Amniotic stem cell (primary cell): Measurements from ENCODE around the gene HSPA8.

ENCODE experiments used
- DNase-seq: peaks from one replicate; lab custom pipeline; 2025; lab: John Stamatoyannopoulos, UW

The HSPA8 gene

DNA sequence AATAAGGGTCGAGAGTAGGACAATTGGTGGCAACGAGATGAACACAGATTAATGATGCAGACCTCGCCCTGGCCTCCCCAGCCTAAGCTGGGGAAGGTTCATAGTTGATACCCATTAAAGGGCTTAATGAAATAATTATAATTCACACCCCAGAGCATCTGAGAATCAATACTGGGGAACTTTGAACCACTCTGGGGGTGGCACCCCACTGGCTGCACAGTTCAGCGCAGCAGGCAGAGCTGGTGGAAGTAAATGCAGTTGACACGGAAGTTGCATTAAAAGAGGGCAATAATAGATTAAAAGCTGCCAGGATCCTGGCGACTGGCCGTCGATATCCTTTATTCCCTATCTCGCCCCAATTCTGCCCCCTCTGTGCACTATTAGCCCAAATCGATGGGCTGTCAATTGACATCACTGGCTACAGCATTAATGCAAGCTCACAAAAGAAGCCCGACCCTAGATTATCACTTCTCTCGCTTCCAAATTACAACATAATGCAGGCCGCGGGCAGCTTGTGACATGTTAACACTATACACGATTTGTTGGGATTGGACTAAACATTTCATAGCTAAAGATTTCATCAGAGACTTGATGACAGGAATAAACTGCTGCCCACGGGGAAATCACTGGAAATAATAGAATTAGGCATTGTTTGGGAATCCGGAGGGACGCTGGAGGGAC is 14.5 kb downstream of the HSPA8 start:
- DNase-seq, result no peak

DNA sequence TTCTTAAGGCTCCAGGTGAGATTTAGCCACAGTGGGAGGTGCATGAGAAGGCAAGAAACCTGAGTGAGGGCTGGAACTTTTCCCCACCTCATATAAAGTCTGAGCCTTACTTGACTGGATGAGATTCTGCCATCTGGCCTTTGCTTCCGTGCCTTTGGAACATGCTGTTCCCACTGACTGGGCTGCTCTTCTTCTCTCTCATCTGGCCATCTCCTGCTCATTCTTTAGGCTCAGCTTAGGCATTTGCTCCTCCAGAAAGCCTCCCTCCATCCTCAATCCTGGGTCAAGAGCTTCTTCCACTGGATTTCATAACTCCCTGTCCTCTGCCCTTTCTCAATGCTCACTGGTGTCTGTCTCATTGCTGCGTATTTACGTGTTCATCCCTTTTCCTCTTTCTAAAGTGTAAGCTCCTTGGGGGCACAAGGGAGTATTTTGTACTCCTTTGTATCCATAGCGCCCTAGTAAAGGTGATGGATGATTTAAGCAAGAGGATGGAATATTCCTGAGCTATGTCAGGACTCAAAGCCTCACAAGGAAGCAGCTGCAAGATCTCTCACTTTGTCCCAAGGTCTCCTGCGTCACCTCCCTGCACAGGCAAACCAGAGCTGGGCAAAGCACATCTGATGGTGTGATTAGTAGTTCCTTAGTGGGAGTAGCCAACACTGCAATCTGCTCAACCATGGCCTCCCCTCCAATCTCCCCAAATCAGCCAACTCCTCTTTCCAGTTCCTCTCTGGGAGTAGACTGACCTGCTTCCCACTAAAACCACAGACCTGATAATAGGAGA is 15.3 kb downstream of the HSPA8 start:
- DNase-seq, result no peak

DNA sequence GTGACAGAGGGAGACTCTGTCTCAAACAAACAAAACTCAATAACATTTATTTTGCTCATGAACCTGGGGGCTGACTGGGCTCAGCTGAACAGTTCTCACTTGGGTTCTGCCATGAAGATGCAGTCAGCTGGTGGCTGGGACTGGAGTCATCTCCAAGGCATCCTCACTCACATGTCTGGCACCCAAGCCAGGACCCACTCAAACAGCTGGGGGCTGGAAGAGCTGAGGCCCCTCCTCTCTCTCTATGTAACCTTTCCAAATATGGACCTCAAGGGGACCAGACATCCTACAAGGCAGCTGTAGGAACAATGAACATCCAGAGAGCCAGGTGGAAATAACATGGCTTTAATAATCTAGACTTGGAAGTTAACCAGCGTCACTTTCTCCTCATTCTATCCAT is 16.8 kb downstream of the HSPA8 start:
- no peak for DNase-seq

DNA sequence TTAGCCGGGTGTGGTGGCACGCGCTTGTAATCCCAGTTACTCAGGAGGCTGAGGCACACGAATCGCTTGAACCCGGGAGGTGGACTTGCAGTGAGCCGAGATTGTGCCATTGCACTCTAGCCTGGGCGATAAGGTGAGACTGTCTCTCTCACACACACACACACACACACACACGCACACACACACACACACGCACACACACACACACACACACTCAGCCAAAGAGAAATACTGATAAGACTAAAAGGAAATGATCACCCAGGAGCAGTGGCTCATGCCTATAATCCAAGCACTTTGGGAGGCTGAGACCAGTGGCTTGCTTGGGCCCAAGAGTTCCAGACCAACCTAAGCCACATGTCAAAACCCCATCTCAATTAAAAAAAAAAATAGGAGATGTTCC is 20.8 kb downstream of the HSPA8 start:
- DNase-seq, result no peak

DNA sequence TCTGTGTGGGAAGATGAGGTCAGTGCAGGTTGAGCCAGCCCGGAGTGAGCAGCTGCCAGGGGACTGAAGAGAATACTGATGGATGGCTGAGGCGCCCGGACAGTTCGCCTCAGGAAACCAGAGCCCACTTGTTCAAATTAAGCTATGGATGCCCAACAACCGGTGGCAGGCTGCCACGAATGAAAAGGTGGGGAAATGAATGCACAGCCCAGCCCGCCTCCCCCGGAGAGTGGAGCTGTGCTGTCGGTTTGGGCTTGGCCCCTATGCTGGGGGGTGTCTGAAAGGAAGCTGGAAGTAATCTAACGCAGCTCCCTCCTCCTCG is 21.9 kb downstream of the HSPA8 start:
- DNase-seq, result no peak

DNA sequence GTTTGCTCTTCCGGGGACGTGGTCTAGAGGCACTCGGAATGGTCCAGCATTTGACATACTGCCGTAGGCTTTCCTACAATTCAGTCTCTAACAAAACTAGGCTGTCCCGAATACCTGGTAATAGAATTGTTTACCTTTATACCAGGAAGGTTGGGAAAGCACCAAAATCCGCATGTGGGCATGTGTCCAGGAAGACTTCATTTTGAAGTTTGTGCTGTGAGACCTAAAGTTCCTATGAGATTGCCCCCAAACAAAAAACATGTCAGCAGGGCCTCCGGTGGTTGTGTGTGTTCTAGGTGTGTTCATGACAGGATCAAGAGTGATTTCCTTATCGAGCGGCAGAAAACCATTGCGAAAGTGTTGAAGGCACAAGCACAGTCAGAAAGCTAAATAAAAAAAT is 26.1 kb downstream of the HSPA8 start:
- DNase-seq, result no peak

DNA sequence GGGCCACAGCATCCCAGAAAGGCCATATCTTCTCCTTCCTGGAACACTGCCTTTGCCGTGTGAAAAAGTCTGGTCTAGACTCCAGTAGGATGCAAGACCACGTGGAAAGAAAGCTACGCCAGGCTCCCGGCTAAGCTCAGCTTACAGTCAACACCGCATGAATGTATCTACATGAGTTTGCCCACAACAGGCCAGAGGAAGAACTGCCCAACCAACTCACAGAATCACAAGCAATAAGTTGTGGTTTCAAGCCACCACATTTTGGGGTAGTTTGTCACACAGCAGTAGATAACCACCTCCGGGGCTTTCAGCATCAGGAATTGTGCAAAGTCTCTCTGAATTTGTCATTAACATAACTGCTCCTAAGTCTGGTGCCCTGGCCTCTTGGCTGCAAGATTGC is 27.3 kb downstream of the HSPA8 start:
- DNase-seq, result no peak

DNA sequence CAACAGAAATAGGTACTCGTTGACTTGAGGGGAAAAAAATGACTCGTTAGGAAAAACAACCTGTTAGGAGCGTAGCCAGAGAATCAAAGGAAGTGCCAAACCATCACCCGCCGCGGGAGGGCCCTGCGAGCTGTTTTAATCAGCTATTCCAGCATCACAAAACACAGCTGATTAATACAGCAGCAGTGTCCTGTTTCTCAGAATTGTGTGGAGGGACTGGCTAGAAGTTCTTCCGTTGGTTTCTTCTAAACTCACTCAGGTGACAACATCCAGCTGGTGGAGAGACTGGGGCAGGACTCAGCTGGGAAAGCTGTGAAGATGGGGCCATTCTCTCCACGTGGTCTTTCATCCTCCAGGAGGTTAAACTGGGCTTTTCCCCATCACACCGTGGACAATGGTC is 28.0 kb downstream of the HSPA8 start:
- DNase-seq, result no peak

DNA sequence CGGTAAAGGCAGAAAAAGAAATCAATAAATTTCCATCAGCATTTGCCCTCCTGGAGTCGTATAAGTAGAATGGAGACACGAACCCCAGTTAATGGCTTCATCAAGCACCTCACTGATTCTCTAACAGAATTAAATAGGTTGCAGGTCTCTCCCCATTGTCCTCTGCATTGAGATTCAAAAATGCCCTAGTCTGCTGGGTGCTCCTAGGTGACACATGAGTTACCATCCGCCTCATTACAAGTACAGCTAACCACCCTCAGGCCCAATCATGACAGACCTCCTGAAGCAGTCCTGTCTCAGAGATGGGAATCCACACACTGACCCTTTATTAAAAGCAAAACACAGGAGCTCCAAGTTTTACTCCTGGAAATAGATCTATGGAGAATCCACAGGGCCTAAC is 31.4 kb downstream of the HSPA8 start:
- no peak for DNase-seq

DNA sequence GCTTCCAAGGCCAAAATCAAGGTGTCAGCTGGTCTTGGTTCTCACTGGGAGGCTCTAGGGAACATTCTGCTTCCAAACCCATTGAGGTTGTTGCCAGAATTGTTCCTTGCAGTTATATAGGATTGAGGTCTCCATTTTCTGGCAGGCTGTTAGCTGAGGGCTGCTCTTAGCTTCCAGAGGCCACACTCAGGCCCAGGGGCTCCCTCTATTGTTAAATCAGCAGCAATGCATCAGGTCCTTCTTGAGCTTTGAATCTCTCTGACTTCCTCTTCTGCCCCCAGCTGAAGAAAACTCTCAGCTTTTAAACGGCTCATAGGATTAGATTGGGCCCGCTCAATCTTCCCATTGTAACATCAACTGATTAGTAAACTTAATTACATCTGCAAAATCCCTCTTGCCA is 41.0 kb downstream of the HSPA8 start:
- DNase-seq, result peak; percentile 34

DNA sequence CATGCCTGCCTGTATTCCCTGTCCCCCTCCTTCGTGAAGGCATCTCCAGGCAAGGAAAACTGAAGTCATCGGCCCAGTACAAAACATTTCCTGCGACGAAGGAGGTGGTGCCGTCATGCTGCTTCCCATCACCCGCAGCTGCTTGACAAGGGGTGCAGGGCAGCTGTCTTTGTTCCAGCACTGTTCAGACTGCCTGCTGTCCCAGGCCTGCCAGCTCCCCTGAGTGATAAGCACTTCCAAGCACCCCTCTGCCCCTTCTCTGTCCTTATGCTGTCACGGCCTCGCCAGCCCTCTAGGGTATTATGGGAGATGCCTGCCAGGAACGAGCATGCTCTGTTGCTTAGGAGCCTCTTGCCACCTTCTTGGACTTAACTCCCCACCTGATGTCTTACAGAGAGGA is 43.2 kb downstream of the HSPA8 start:
- no peak for DNase-seq

DNA sequence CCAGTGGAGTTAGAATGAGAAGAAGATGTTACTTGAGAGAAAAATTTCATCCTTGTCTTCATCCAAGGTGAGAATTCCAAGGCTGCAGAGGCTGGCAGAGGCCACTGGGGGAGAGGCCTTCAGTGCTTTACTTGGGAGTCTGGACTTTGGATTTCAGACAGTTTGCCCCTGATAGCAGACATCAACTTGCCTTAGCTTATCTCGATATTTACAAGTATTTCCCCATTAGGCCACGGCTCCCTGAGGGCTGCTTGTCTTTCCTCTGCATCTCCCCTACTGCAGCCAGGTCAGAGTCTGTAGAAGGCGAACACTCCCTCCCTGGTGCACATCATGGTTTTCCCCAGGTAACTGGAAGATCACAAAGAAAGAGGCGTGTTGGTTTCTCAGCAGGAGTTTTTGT is 50.4 kb downstream of the HSPA8 start:
- DNase-seq, result no peak
